Measurements from ENCODE around the gene KRT39.
"Not testable (repeated sequence)": the region's sequence is repeated elsewhere in the genome, so short reads cannot be mapped to it uniquely, and the experiment has no call there.

KRT39 gene

DNA sequence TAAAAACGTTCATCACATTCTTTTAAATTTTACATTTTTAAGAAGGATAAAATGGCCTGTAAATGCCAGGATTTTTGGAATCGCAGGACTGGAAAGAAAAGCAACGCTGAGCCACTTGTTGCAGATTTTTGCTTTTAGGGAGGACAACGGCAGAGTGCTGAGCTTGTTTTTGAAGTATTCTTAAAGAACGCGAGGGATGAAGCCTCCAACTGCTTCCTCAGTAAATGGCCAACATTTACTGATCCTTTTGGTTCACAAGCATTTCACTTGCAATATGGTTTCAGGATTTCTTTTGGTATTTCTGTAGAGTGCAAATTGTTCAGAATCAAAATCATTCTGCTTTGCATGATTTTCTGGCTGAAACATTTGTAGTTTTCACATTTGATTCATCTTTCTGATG lies 26.5 kb downstream of the KRT39 start:
- DNase-seq (ENCODE audit: low read depth) = no peak

DNA sequence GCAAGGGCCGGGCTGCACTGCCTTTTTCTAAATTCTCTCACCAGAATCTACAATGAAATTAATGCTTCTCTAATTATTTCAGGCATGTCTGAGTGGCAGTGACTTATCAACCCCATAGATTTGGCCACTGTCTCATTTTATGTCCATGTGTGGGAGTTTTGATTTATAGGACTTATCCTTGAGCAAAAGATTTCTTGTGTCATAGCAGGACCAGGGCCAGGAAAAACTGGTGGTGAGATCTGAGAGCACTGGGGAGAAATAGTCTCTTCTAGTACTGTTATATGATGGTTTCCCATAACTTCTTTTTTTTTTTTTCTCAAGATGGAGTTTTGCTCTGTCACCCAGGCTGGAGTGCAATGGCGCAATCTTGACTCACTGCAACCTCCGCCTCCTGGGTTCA lies 27.8 kb downstream of the KRT39 start:
- no peak for DNase-seq (ENCODE audit: low read depth)

DNA sequence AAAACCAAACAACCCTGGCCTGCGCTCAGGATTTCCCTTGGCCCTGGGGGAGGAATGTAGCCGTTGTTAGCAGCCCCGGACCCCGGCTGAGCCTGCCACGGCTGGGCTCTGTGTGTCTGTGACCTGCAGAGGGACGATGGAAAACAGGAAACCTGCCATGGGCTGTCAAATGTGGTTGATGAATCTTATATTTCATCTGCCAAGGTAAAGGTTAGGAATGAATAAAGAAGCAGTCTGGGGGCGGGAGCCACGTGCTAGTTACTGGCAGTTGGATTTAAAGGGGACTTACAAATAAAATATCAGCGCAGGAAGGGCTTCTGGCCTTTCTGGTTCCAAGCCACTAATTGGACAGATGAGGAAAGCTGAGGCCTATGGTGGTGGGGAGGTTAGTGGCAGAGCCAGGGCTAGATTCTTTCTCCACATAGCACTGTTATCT lies 29.3 kb downstream of the KRT39 start, which contains the start of gene KRT23:
TSS of gene KRT23 (minus strand) at position 263 of the 436 bp plus-strand sequence. CDS start 1,043 bp downstream, outside the sequence.
- DNase-seq (ENCODE audit: low read depth) = no peak

DNA sequence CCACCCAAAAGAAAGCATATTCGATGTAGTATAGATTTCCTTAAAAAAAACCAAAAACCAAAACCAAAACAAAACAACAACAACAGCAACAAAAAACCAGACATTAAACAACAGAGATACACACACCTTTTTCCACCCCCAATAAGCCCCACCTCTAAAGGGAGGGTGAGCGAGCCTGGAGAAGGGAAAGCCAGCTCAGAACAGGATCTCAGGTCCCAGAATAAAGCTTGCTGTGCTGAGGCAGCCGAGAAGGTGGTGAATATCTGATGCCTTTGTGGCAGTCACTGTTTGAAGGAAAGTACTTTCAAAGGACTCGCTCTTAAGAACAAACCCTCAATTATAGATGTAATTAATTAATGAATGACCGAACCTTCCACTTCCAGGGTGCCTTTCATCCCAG lies 29.8 kb downstream of the KRT39 start:
- DNase-seq (ENCODE audit: low read depth) = no peak

DNA sequence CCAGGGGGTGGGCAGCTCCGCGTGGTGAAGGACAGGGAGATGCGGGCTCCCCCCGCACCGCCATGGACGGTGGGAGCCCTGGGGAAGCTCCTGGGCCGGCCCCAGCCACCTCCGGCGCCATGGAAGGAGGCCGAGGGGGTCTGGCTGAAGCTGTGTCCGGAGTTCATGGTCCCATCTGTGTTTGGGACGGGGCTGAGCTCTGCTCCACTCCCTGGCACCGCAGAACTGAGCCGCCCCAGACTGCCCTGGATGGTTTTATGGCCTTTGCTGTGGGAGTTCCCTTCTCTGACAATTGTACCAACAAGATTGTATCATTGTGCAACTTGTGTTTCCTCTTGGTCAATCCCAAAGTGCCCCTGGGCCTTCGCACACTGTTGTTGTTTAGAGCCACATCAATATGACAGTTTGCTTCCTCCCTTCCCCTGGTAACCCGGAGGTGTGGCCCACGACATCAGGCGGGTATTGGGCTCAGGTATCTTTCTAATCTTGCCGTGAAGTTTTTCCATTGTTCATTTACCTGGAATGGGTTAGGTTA lies 30.2 kb downstream of the KRT39 start:
- no peak for DNase-seq (ENCODE audit: low read depth)

DNA sequence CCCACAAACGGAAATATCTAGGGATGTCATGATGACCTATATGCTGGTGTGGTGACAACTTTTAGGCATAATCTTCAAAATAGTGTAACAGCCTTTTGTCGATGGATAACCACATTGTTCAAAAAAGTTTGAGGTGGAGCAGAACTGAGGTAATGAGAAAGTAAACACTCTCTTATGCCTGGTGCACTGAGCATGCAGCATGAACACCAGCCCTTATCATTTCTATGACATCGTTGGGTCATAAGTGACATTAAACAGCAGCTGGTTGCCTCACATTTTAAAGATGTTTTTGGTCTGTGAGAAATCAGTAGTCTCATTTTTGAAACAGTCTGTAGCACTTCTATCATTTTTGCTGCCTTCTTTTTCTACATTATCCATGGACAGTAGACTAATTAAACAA lies 31.1 kb downstream of the KRT39 start:
- DNase-seq (ENCODE audit: low read depth) = no peak

DNA sequence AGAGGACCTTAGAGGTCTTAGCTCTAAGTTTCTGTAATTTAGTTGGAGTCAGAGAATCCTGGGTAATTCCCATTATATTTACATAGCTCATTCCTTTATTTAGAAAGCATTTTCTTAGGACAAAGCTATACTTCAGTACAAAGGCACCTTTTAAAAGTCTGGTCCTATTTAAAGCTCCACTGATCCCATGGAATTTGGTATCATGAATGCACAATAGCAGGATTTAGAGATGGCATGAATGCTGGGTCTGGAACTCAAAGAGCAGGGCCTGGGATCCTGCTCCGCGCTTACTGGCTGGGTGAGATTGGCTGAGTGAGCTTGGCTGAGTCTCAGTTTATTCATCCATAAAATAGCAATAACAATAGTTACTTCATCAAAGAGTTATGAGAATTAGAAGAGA lies 34.1 kb downstream of the KRT39 start:
- no peak for DNase-seq (ENCODE audit: low read depth)

DNA sequence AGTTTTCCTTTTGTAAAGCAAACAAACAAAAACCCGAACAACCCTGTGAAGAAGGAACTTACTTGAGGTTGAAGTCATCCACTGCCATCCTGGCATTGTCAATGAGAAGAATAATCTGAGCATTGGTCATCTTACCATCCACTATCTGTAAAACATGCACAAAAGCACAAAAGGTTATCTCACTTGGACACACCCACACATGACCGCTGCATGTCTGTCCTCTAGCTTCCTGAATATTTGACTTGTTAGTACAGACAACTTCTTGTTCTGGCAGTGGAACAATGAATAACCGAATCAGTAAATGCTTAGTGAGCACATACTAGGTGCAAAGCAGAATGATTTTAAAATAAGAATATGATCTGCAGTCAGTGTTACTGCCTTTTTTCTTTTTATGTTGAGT lies 35.4 kb downstream of the KRT39 start:
- no peak for DNase-seq (ENCODE audit: low read depth)

DNA sequence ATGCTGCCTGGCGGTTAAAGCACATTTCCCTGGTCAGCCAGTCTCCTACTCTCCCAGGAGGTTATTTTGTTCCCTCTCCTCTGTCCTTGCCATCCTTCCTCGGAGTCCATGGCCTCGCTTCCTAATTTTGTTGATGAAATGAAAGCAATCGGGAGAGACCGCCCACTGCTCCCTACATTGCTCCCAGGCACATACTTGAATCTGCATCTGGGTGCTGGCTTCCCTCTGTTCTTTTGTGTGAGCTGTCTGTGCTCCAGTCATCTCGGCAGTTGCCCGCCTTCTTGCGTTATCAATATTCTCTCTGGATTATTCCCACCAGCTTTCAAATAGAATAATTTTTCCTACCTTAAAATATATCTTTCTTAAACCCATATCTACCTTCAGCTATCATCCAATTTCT lies 40.4 kb downstream of the KRT39 start:
- DNase-seq (ENCODE audit: low read depth) = no peak

DNA sequence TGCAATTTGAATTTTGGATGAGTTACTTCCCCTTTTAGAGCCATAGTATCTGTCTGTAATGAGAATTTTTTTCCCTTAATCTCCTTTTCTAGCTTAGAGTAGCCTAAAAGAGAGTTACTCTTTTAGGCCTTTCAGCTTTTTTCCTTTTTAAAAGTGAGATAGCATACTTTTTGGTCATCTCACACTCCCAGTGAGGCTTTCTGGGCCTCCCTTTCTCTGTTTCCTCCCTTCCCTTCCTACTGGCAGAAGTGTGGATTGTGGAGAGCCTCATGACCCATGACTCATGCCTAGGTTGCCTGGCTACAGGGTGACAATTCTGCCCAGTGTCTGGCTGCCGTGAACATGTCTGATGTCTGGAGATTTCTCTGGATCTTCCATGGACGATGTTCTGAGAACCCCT lies 44.5 kb downstream of the KRT39 start:
- DNase-seq (ENCODE audit: low read depth) = no peak

DNA sequence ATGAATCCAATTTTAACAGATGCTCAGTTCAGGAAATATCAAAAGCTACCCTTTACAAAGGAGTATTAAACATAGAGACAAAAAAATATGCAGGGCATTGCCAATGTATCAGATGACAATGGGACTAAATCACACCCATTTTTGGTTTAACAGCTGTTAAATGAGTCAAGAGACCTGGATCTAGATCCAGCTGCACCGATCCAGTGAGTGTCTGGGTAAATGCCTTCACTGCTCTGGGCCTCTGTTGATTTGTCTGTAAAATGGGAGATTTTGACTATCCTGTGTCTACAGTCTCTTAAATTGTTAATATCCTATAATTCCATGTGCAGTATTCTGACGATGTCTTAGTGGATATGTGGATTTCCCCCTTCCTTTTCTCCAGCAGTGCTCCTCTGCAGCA lies 45.7 kb downstream of the KRT39 start:
- no peak for DNase-seq (ENCODE audit: low read depth)

DNA sequence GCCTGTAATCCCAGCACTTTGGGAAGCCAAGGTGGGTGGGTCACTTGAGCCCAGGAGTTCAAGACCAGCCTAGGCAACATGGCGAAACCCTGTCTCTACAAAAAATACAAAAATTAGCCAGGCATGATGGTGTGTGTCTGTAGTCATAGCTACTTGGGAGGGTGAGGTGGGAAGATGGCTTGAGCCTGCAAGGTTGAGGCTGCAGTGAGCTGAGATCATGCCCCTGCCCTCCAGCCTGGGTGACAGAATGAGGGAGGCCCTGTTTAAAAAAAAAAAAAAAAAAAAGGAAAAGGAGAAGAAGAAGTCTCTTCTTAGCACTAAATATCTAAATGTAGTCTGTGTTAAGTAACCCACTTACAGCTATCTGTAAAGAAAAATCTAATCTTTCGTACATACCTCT lies 49.6 kb downstream of the KRT39 start:
- DNase-seq (ENCODE audit: low read depth) = not testable (repeated sequence)

DNA sequence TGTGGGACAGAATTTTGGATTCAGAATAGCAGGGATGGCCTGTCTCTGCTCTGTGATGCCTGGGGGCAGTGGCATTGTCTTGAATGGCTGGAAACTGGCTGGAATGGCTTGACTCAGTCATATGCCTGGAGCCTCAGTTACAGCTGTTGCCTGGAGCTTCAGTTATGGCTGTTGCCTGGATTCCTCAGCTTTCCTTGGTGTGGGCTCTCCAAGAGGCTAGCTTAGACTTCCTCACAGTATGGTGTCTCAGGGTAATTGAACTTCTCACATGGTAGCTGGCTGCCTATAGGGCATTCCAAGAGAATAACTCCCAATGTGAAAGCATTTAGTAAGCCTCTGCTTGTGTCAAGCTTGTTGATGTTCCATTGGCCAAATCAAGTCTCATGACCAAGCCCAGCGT lies 50.4 kb downstream of the KRT39 start:
- DNase-seq (ENCODE audit: low read depth) = no peak

DNA sequence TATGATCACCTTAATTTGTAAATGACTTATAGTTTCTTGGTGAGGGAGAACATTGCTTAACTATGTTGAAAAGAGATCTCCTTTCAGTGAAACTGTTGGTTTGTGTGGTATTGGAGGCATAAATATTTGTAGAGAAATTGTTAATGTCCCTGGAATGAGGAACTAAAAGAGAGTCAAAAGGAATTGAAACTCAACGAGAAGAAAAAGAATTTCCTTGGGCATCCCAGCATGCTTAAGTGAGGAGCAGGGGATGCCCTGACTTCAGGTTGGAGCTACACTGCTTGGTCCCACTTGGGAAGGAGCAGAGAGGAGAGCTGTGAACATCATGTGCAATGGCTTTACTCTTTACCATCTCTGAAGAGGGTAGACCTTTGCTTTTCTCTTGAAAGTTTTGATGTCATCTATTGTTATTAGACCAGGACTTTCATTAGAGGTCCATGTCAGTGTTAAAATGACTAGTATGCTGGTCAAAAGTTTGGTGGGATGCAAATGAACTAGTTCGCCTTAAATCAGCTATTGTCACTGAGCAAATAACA lies 51.0 kb downstream of the KRT39 start:
- no peak for DNase-seq (ENCODE audit: low read depth)

DNA sequence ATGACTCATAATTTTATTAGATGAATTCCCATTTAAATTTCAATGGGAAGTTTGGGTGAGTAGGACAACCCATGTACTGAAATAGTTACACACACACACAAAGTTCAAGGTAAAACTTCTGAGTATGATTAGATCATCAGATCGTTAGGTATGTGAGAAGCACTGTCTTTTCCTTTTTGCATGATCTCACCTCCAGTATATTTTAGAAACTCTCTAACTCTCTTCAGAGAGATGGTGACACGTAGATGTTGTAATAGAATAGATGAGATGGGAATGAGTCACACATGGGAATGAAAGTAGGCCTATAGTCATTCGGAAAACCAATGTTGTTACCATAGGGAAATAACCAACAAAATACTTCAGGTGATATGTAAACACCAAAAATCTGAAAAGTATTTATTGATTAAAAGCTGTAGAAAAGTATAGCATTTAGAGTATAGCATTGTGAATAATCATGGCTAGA lies 51.5 kb downstream of the KRT39 start:
- no peak for DNase-seq (ENCODE audit: low read depth)

DNA sequence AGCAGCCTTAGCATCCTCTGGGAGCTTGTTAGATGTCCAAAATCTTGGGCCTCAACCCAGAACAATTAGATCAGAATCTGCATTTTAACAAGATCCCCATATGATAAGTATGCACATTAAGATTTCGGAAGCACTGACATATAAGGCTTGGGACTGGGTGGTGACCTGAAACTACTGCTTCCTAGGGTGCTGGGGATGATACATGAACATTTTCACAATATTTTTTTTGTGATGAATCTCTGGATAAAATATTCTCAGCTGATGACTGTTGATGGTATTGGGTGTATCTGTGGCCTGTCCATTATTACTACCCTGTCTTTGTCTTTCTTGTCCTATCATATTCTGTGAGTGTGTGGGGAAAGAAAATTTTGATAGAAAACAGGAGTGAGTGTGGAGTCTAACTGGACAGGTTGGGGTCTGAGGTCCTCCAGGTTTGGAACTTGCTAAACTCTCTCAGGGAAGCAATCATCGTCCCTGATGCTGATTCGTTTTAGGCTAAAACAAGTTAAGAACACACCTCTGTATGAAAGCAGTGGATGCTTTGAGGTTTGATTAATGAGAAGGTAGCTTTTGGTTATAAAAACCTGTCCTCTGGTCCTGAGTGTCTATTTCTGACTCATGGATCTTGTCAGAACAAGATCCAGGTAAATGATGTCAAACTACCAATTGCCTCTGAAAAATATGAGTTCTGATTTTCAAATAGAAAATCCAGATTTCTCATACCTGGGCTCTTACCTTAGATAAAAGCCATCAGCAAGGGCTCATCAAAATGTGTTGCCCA lies 52.5 kb downstream of the KRT39 start:
- no peak for DNase-seq (ENCODE audit: low read depth)

DNA sequence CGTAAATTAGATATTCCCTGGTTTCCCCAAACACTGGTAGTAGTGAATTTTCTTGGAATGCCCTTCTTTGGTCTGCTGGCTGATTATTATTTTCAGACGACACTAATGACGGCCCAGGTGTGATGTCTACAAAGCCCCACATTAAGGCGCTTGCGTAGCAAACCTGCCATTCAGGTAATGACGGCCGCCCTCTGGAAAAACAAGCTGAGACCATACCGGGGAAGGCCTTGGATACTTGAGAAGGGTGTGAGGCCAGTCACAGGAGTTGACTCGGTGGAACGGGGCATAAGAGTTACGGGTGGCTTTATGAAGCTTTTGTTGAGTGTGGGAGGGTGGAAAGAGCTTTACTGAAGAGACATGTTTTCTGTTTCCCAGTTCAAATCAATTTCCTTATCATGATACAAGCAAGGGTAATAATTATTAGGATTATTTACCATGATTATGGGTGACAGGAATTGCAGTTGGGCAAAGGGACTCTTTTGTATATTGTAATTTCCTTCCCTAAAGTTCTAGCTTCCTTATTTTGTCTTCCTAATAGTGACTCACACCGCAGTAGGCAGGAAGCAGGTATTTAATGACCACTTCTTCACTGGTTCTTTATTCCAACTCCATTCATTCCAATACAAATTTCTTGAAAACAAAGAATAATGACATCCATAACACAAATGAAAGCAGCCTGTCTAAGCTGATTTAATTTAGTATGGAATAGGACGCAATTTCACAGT lies 54.1 kb downstream of the KRT39 start:
- no peak for DNase-seq (ENCODE audit: low read depth)

DNA sequence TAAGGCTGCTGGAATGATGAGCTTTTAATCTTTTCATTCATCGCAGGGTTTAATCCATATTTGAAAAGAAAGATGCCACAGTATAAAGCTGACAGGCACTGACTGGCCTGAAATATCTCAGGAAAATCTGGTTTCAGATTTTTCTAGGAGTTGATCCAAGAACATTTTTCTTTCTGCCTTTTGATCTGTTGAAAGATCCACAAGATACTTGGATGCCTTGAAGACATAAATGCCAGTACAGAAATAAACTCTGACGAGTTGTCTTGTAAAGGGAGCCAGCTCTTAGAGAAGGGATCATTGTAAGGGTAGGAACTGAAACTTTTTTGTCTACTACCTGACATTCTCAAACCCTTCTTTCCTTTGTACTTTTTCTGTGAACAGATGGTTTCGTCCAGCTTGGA lies 56.3 kb downstream of the KRT39 start:
- DNase-seq (ENCODE audit: low read depth) = no peak

DNA sequence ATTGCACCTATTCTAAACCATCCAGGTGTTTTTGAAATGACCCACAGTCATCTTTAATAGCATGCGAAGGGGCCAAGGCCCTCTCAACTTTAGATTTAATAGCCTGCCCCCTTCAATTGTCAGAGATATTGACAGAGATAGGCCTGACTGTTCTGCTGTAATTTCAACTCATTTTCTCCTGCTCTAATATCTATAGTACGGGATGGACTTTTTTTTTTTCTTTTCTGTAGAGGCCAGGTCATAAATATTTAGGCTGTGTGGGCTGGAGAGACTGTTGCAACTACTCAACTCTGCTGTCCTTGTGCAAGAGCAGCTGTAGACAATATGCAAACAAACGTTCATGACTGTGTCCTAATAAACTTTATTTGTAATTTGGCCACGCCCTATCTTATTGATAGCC lies 57.0 kb downstream of the KRT39 start:
- DNase-seq (ENCODE audit: low read depth) = no peak

DNA sequence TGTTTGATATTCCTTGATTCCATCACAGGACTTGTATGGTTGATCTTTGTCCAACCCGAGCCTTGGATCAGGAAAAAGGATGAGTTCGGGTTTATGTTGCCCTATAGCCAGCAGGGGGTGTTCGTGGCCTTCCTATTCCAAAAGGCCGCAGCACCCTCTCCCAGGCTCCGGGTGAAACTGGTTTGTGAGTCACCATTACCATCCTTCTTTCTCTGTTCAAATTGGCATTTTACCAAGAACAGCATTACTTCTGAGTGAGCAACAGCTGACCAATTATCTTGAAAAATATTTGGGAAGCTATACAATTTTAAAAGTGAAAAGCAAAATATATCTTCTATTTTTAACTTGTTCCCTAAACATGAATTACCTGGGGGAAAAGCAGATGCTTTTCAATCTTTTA lies 57.4 kb downstream of the KRT39 start:
- peak; percentile 16 for DNase-seq (ENCODE audit: low read depth)

Measured in stimulated activated CD8-positive, alpha-beta memory T cell treated with anti-CD3 and anti-CD28 coated beads, Interleukin-12 subunit alpha, Interleukin-12 subunit beta, amount 100 ng/mL, for 4 hours (primary cell).